HepG2 (cell line): Measurements from ENCODE around the gene GLRX5. TPM values are rescaled to one million over a fixed set of nuclear protein-coding genes. Genes with fewer than 3 reads are reported as not detected.

Experiments used
- ATAC-seq: fragments of 200-7000 bp; cut with Tn5 transposase; 3 replicates; pipeline ENCODE4 v1.9.1; 2020; ENCODE audit warnings: mild to moderate bottlenecking, moderate library complexity
- BruUV-seq: library from RNA; stranded (reverse); fragments of 400-500 nt; replicated peaks from 2 replicates; lab custom pipeline; 2021; lab: Mats Ljungman, UMichigan
- CTCF ChIA-PET: fragments of 300-600 bp; formaldehyde crosslinking; extraction: SDS; loops from one replicate; lab custom pipeline; 2021; ENCODE audit warnings: low total read pairs, inconsistent platforms, low intra/inter-chr PET ratio; lab: Yijun Ruan, JAX
- POLR2A ChIA-PET: fragments of 350-600 bp; sonication (Branson Sonifier 250); formaldehyde crosslinking; loops from one replicate; lab custom pipeline; 2020; ENCODE audit warnings: antibody characterized with exemption, inconsistent platforms; lab: Yijun Ruan, JAX
- DNase-seq: peaks from one replicate; pipeline ENCODE4 v3.0.0-alpha.2; 2015; ENCODE audit warnings: low spot score
- FAIRE-seq: peaks from 3 replicates; lab custom pipeline; 2011; peaks lifted over from hg19 to GRCh38; lab: Jason Lieb, UNC
- H2AFZ ChIP-seq: one replicate; pipeline ENCODE4 v1.6.1; 2011; ENCODE audit warnings: low read length, inconsistent platforms
- H3K27ac ChIP-seq: fragments of 300-600 bp; 3 replicates; pipeline ENCODE4 v1.8.0; 2011; ENCODE audit warnings: mixed run types, mild to moderate bottlenecking, mixed read lengths, low read length, inconsistent platforms; ENCODE audit not compliant: insufficient read depth; ENCODE audit errors: extremely low read length
- H3K27me3 ChIP-seq, 2 experiments: fragments of 200-600 bp in 1 of 2; 2 replicates in 1 of 2; 3 replicates in 1 of 2; pipeline versions ENCODE4 v1.6.0 to v1.8.0; 2011; ENCODE audit warnings: low read length in 2 of 2, mild to moderate bottlenecking in 2 of 2, moderate library complexity in 2 of 2, inconsistent platforms in 1 of 2; ENCODE audit not compliant: insufficient read depth in 2 of 2, control insufficient read depth in 1 of 2
- H3K36me3 ChIP-seq, 2 experiments: fragments of 200-600 bp in 1 of 2; replicated peaks in 1 of 2; 2 replicates in 1 of 2; 3 replicates in 1 of 2; pipeline versions ENCODE4 v1.5.1 to v1.8.0; 2011; ENCODE audit warnings: low read length in 2 of 2, inconsistent platforms in 1 of 2; ENCODE audit not compliant: insufficient read depth in 2 of 2, control insufficient read depth in 1 of 2
- H3K4me1 ChIP-seq: 2 replicates; pipeline ENCODE4 v1.5.1; 2012; ENCODE audit warnings: low read length, inconsistent platforms; ENCODE audit not compliant: insufficient read depth
- H3K4me2 ChIP-seq: 2 replicates; pipeline ENCODE4 v1.6.0; 2011; ENCODE audit warnings: low read depth, low read length, inconsistent platforms
- H3K4me3 ChIP-seq, 3 experiments: fragments of 200-600 bp in 1 of 3; sonication (generic), shearing (Covaris generic) in 1 of 3; replicated peaks in 1 of 3; 2 replicates each; pipeline ENCODE4 v1.5.1; 2011 to 2016; ENCODE audit warnings: low read length in 3 of 3, inconsistent platforms in 2 of 3, low read depth in 2 of 3, mild to moderate bottlenecking in 2 of 3, control low read depth in 1 of 3, mixed read lengths in 1 of 3; ENCODE audit not compliant: insufficient read depth in 1 of 3
- H3K79me2 ChIP-seq: one replicate; pipeline ENCODE4 v1.6.1; 2011; ENCODE audit warnings: low read length, inconsistent platforms; ENCODE audit not compliant: insufficient read depth
- H3K9ac ChIP-seq: 2 replicates; pipeline ENCODE4 v1.6.0; 2011; ENCODE audit warnings: mild to moderate bottlenecking, low read depth, low read length, inconsistent platforms; ENCODE audit not compliant: insufficient read depth
- H3K9me3 ChIP-seq: 2 replicates; pipeline ENCODE4 v1.5.1; 2012; ENCODE audit warnings: mild to moderate bottlenecking, low read length
- H4K20me1 ChIP-seq: 2 replicates; pipeline ENCODE4 v1.6.0; 2011; ENCODE audit warnings: inconsistent platforms, mild to moderate bottlenecking, low read length, moderate library complexity; ENCODE audit not compliant: insufficient read depth
- CCAR2 ChIP-seq: fragments of 200-400 bp; formaldehyde crosslinking; optimal IDR thresholded peaks from 2 replicates; pipeline ENCODE3; 2018; ENCODE audit warnings: low read depth, mild to moderate bottlenecking, low read length, moderate library complexity
- ERF ChIP-seq: IDR thresholded peaks from 2 replicates; pipeline ENCODE4 v1.6.1; 2018; ENCODE audit warnings: missing biosample characterization, missing genetic modification reagents
- KMT2A ChIP-seq: sonication (generic); formaldehyde crosslinking; IDR thresholded peaks from 2 replicates; pipeline ENCODE4 v1.4.0; 2020; ENCODE audit warnings: missing genetic modification reagents
- RBFOX2 ChIP-seq: fragments of 200-400 bp; formaldehyde crosslinking; IDR thresholded peaks from 2 replicates; pipeline ENCODE4 v1.6.1; 2017; ENCODE audit warnings: low read depth, mild to moderate bottlenecking, low read length
- TARDBP ChIP-seq: sonication (generic); formaldehyde crosslinking; IDR thresholded peaks from 2 replicates; pipeline ENCODE4 v1.8.0; 2022; ENCODE audit warnings: mild to moderate bottlenecking, missing genetic modification reagents
- ZNF816 ChIP-seq: sonication (generic); formaldehyde crosslinking; IDR thresholded peaks from 2 replicates; pipeline ENCODE4 v1.8.0; 2022; ENCODE audit warnings: missing genetic modification reagents, mild to moderate bottlenecking, borderline replicate concordance
- WGBS: methylation state at CpG from one replicate; pipeline ENCODE4 v1.1.6; 2017; ENCODE audit warnings: low lambda C conversion rate; 5-methylcytosine and 5-hydroxymethylcytosine counted together
- in situ Hi-C: cut with HindIII; loops from 2 replicates; pipeline ENCODE4 v1.10.0; 2017; ENCODE audit warnings: low pct_unique_long_range_greater_than_20kb; ENCODE audit not compliant: extremely low pct_ligation_motif_present
- intact Hi-C: fragments of 100-400 bp; cut with micrococcal nuclease; formaldehyde crosslinking; loops from one replicate; pipeline ENCODE4 v1.10.0; 2022; ENCODE audit not compliant: unreplicated experiment
- polyA plus RNA-seq, 8 experiments: library from polyadenylated mRNA; depleted of rRNA in 3 of 8; stranded (reverse) in 7 of 8; unstranded in 1 of 8; fragments of >200 nt; fragmentation: Illumina TruSeq in 4 of 8; extraction: Trizol in 4 of 8; gene quantifications; 2 replicates each; pipeline versions ENCODE4 v1.2.1 to v1.2.3, GENCODE V29; 2011 to 2016; ENCODE audit warnings: low read depth in 4 of 8, missing spikeins in 1 of 8, mixed read lengths in 1 of 8; ENCODE audit not compliant: insufficient read depth in 1 of 8
- total RNA-seq, 5 experiments: library from RNA; depleted of rRNA; stranded (reverse); fragments of >200 nt; fragmentation: Illumina TruSeq; extraction: Trizol; gene quantifications; 2 replicates each; pipeline ENCODE4 v1.2.3, GENCODE V29; 2016; ENCODE audit warnings: low read depth in 1 of 5
- TF ChIP-seq, protein P1 (sequence below): sonication (generic); formaldehyde crosslinking; IDR thresholded peaks from 2 replicates; pipeline ENCODE4 v1.4.0; 2020; ENCODE audit warnings: missing genetic modification reagents, borderline replicate concordance
- TF ChIP-seq, protein P2 (sequence below): IDR thresholded peaks from 2 replicates; pipeline ENCODE4 v1.6.1; 2016; ENCODE audit warnings: low read depth
- TF ChIP-seq, protein P3 (sequence below): sonication (generic); formaldehyde crosslinking; IDR thresholded peaks from 2 replicates; pipeline ENCODE4 v1.5.0; 2020; ENCODE audit warnings: mild to moderate bottlenecking, missing genetic modification reagents, borderline replicate concordance

GLRX5 gene
- total and polyA plus RNA-seq, 2 of the 13 experiments (the other 11 are each of a cell fraction or from before 2014, with no cell fraction given), result 122 to 146 TPM

DNA sequence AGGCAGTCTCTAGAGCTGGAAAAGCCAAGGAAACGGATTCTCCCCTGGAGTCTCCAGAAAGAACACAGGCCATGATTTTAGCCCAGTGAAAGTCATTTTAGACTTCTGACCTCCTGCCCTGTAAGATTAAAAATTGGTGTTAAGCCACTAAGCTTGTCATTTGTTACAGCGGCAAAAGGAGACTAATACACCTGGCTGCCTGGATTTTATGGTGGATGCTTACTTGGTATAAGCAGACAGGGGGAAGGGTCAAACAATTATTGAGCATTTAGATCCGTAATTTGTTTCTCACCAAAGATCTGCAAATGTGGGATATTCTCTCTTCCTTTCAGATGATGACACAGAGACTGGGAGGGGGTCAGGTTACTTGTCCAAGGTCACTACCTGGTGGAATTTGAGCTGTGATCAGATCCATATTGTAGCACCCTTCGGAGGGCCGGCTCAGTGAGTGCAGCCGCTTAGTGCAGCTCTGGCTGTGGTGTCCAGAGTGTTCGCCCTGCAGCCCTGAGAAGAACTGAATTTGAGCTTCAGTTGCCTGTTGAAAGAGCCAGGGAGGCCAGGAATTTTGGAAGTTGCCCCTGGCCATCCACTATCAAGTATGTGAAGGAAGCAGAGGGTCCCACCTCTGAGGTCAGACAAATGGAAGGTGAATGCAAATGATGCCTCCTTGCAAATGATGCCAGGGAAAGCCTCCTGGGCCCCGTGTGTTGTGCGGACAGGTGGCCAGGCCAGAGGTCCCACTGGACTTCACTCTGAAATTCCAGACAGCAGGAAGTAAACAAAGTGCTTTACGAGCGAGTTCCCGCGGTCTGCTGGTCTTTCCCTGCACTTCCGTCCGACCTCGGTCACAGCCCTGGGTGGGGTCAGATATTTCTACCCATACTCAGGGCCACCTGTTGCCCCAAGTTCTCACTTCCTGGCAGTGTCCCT lies 15.1 kb downstream of the GLRX5 start:
- Histone ChIP-seq H3K9me3 (no peaks in the 10 kb centered on the region), H3K27me3 (no peaks in the 10 kb centered on the region), H3K27ac (peak overlapping the region; percentile 90), H3K79me2 (peaks cover 20% of the 10 kb centered on the region), H3K36me3 (peaks cover 3 to 8% of the 10 kb centered on the region in 2 experiments; a peak in 2 of 5 replicates), H4K20me1 (no peaks in the 10 kb centered on the region; the same call in 1 of the 2 replicates), H3K4me1 (peaks cover 58% of the 10 kb centered on the region), H2AFZ (no peak overlapping the region), H3K4me3 (peak overlapping the region in 2 of 3 experiments; percentile 24 to 56; a peak in 3 of 6 replicates), H3K9ac (peak overlapping the region; percentile 56), H3K4me2 (peak overlapping the region; percentile 84)
- no TSS peak for BruUV-seq
- peak; percentile 67 for FAIRE-seq
- 19% methylated on average over 14 of the region's 16 CpGs for WGBS
- peak; percentile 71 for ATAC-seq
- POLR2A ChIA-PET, result interaction anchor here (0.6 to 7.1 kb wide), 10 partner anchors 9 to 951 kb away, joined by 3 to 183 read pairs (median 8); partner anchors contain the start of genes GLRX5 and SYNE3
- intact Hi-C loops, result no loop called here
- in situ Hi-C loops, result no loop called here
- CTCF ChIA-PET, result interaction anchor here (1.8 kb wide), 1 partner anchor 107 kb away, joined by 5 read pairs; no protein-coding TSS in a partner anchor
- DNase-seq, result peak; percentile 83
- TF ChIP-seq, protein P1, sequence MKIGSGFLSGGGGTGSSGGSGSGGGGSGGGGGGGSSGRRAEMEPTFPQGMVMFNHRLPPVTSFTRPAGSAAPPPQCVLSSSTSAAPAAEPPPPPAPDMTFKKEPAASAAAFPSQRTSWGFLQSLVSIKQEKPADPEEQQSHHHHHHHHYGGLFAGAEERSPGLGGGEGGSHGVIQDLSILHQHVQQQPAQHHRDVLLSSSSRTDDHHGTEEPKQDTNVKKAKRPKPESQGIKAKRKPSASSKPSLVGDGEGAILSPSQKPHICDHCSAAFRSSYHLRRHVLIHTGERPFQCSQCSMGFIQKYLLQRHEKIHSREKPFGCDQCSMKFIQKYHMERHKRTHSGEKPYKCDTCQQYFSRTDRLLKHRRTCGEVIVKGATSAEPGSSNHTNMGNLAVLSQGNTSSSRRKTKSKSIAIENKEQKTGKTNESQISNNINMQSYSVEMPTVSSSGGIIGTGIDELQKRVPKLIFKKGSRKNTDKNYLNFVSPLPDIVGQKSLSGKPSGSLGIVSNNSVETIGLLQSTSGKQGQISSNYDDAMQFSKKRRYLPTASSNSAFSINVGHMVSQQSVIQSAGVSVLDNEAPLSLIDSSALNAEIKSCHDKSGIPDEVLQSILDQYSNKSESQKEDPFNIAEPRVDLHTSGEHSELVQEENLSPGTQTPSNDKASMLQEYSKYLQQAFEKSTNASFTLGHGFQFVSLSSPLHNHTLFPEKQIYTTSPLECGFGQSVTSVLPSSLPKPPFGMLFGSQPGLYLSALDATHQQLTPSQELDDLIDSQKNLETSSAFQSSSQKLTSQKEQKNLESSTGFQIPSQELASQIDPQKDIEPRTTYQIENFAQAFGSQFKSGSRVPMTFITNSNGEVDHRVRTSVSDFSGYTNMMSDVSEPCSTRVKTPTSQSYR (CRISPR knock-in tag), result peak; percentile 51; the same call in 1 of the 2 replicates
- 0 out of 2 replicates have a peak, but pooled peaks have one; percentile 55 for TF ChIP-seq ZNF816
- TF ChIP-seq, protein P2, sequence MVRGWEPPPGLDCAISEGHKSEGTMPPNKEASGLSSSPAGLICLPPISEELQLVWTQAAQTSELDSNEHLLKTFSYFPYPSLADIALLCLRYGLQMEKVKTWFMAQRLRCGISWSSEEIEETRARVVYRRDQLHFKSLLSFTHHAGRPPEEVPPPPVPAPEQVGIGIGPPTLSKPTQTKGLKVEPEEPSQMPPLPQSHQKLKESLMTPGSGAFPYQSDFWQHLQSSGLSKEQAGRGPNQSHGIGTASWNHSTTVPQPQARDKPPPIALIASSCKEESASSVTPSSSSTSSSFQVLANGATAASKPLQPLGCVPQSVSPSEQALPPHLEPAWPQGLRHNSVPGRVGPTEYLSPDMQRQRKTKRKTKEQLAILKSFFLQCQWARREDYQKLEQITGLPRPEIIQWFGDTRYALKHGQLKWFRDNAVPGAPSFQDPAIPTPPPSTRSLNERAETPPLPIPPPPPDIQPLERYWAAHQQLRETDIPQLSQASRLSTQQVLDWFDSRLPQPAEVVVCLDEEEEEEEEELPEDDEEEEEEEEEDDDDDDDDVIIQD, result peak; percentile 57; the same call in 1 of the 2 replicates
- TF ChIP-seq ERF, result peak; percentile 69; the same call in 1 of the 2 replicates
- no peak for TF ChIP-seq CCAR2
- 0 out of 2 replicates have a peak, but pooled peaks have one; percentile 20 for TF ChIP-seq KMT2A (CRISPR knock-in tag)
- TF ChIP-seq, protein P3, sequence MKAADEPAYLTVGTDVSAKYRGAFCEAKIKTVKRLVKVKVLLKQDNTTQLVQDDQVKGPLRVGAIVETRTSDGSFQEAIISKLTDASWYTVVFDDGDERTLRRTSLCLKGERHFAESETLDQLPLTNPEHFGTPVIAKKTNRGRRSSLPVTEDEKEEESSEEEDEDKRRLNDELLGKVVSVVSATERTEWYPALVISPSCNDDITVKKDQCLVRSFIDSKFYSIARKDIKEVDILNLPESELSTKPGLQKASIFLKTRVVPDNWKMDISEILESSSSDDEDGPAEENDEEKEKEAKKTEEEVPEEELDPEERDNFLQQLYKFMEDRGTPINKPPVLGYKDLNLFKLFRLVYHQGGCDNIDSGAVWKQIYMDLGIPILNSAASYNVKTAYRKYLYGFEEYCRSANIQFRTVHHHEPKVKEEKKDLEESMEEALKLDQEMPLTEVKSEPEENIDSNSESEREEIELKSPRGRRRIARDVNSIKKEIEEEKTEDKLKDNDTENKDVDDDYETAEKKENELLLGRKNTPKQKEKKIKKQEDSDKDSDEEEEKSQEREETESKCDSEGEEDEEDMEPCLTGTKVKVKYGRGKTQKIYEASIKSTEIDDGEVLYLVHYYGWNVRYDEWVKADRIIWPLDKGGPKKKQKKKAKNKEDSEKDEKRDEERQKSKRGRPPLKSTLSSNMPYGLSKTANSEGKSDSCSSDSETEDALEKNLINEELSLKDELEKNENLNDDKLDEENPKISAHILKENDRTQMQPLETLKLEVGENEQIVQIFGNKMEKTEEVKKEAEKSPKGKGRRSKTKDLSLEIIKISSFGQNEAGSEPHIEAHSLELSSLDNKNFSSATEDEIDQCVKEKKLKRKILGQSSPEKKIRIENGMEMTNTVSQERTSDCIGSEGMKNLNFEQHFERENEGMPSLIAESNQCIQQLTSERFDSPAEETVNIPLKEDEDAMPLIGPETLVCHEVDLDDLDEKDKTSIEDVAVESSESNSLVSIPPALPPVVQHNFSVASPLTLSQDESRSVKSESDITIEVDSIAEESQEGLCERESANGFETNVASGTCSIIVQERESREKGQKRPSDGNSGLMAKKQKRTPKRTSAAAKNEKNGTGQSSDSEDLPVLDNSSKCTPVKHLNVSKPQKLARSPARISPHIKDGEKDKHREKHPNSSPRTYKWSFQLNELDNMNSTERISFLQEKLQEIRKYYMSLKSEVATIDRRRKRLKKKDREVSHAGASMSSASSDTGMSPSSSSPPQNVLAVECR (CRISPR knock-in tag), result peak; percentile 71; the same call in 1 of the 2 replicates
- peak; percentile 29; the same call in 1 of the 2 replicates for TF ChIP-seq TARDBP (CRISPR knock-in tag)
- no peak for TF ChIP-seq RBFOX2
